ENCODE measurements around the gene DAPL1. TPM values are rescaled to one million over a fixed set of nuclear protein-coding genes. Genes with fewer than 3 reads are reported as not detected.

The DAPL1 gene
- total and polyA plus RNA-seq, 2 experiments from 2014 or later: not detected

DNA sequence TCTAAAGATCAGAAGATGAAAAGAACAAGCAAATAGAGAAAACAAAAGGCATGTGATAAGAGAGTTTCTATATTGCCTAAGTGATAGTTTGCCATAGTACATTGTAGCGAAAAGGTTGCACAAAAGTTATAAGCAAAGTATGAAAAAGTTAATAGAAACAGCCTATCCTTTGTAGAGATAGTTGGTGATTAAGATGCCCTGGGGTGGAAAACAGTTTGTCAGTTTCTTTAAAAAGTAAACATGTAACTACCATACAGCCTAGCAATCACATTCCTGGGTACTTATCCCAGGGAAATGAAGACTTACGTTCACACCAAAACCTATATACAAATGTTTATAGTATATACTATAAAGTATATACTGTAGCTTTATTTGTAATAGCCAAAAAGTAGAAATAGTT lies 16.9 kb upstream of the DAPL1 start:
- no peak overlapping the region for H3K4me3 ChIP-seq
- H3K27ac ChIP-seq: no peak overlapping the region
- no peaks in the 10 kb centered on the region for H3K27me3 ChIP-seq
- DNase-seq (ENCODE audit: low read depth in 1 of 2, low spot score in 1 of 2): no peak
- no peaks in the 10 kb centered on the region for H3K36me3 ChIP-seq
- peaks cover 4% of the 10 kb centered on the region for H3K4me1 ChIP-seq (ENCODE audit: low read depth)
- TF ChIP-seq, protein P1, sequence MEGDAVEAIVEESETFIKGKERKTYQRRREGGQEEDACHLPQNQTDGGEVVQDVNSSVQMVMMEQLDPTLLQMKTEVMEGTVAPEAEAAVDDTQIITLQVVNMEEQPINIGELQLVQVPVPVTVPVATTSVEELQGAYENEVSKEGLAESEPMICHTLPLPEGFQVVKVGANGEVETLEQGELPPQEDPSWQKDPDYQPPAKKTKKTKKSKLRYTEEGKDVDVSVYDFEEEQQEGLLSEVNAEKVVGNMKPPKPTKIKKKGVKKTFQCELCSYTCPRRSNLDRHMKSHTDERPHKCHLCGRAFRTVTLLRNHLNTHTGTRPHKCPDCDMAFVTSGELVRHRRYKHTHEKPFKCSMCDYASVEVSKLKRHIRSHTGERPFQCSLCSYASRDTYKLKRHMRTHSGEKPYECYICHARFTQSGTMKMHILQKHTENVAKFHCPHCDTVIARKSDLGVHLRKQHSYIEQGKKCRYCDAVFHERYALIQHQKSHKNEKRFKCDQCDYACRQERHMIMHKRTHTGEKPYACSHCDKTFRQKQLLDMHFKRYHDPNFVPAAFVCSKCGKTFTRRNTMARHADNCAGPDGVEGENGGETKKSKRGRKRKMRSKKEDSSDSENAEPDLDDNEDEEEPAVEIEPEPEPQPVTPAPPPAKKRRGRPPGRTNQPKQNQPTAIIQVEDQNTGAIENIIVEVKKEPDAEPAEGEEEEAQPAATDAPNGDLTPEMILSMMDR (IDR thresholded peaks at IDR 0.05; ENCODE audit: low read depth, low read length): no peak
- no peaks in the 10 kb centered on the region for H3K9me3 ChIP-seq (ENCODE audit: low read depth)

GRCh38 chr2:158779621-158780020 lies 15.5 kb upstream of the DAPL1 start:
- Histone ChIP-seq H3K36me3 (no peaks in the 10 kb centered on the region), H3K9me3 (ENCODE audit: low read depth) (no peaks in the 10 kb centered on the region), H3K27me3 (no peaks in the 10 kb centered on the region), H3K4me1 (ENCODE audit: low read depth) (peaks cover 1% of the 10 kb centered on the region), H3K4me3 (no peak overlapping the region), H3K27ac (no peak overlapping the region)
- TF ChIP-seq, protein P1 (IDR thresholded peaks at IDR 0.05; ENCODE audit: low read depth, low read length): no peak
- DNase-seq (ENCODE audit: low read depth in 1 of 2, low spot score in 1 of 2): peak in 1 of 2 donors; percentile 21

DNA sequence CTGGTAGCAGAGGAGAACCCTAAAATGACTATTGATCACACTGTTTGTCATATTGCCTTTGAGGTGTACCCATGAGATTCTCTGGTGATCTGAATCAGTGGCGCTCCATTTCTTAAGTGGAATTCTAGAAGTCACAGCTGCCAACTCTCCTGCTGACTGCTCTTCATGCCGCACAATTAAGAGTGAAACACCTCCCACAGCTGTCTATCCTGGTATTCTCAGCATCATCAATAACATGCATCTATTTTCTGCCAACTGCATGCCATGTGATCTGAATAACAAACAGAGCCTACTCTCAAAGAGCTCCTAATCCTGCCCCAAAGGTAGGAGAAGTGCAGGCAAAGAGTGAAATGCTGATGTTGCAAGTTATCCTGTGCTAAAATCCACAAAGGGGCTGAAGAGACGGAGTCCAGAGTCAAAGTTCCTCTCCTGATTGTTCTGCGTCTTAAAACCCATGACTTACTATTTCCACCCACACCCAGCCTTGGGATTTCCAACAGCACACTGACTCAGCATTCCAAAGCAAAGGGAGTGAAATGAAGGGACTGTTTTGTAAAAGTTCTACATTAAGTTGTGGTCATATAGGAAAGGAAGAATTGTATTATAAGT lies 13.7 kb upstream of the DAPL1 start:
- H3K9me3 ChIP-seq (ENCODE audit: low read depth): no peaks in the 10 kb centered on the region
- H3K4me1 ChIP-seq (ENCODE audit: low read depth): no peaks in the 10 kb centered on the region
- TF ChIP-seq, protein P1 (IDR thresholded peaks at IDR 0.05; ENCODE audit: low read depth, low read length): no peak
- H3K27me3 ChIP-seq: no peaks in the 10 kb centered on the region
- H3K27ac ChIP-seq: no peak overlapping the region
- no peak overlapping the region for H3K4me3 ChIP-seq
- peak in 1 of 2 donors; percentile 81 for DNase-seq (ENCODE audit: low read depth in 1 of 2, low spot score in 1 of 2)
- no peaks in the 10 kb centered on the region for H3K36me3 ChIP-seq

DNA sequence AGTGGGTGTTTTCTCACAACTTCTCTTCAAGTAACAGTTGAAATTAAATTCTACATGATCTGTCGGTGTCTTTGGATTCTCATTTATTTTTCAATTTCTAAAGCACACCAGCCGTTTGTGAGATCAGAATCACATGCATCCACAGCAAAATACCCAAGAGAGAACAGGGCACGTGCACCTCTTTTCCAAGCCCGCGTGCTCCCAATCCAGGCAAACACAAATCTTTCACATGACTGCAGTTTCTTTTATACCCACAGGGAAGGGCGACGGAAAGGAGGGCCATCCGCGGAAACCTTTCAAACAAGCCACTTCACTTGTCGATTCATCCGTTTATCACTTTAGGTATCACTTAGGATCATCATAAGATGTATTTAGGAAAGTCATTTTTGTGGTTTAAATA lies 13.0 kb upstream of the DAPL1 start:
- no peak for DNase-seq (ENCODE audit: low read depth in 1 of 2, low spot score in 1 of 2)
- TF ChIP-seq, protein P1 (IDR thresholded peaks at IDR 0.05; ENCODE audit: low read depth, low read length): no peak
- Histone ChIP-seq H3K4me3 (no peak overlapping the region), H3K36me3 (no peaks in the 10 kb centered on the region), H3K27me3 (no peaks in the 10 kb centered on the region), H3K4me1 (ENCODE audit: low read depth) (no peaks in the 10 kb centered on the region), H3K9me3 (ENCODE audit: low read depth) (no peaks in the 10 kb centered on the region), H3K27ac (no peak overlapping the region)

- Histone ChIP-seq H3K27me3 (no peaks in the 10 kb centered on the region), H3K4me3 (no peak overlapping the region), H3K9me3 (ENCODE audit: low read depth) (no peaks in the 10 kb centered on the region), H3K27ac (no peak overlapping the region), H3K36me3 (no peaks in the 10 kb centered on the region), H3K4me1 (ENCODE audit: low read depth) (no peaks in the 10 kb centered on the region)
- no peak for DNase-seq (ENCODE audit: low read depth in 1 of 2, low spot score in 1 of 2)
- TF ChIP-seq, protein P1 (IDR thresholded peaks at IDR 0.05; ENCODE audit: low read depth, low read length): no peak
Measured at GRCh38 chr2:158782616-158783015, 12.5 kb upstream of the DAPL1 start.
